ENCODE measurements around the gene USP44. TPM values are rescaled to one million over a fixed set of nuclear protein-coding genes. Genes with fewer than 3 reads are reported as not detected.
A peak's percentile ranks its signal among the peaks of the same experiment; 100 is the strongest.

The USP44 gene
- total RNA-seq, 3 donors from 2014 or later, result 2.1 to 4.9 (median 2.2) TPM

- no peaks in the 10 kb centered on the region for H3K9me3 Mint-ChIP-seq
- peaks cover 50% of the 10 kb centered on the region for H3K4me1 Mint-ChIP-seq (ENCODE audit: low read depth)
- H3K4me3 Mint-ChIP-seq, result peak overlapping the region; percentile 100
- ATAC-seq (no peak), DNase-seq (no peak)
- H3K36me3 Mint-ChIP-seq (ENCODE audit: insufficient read depth), result peaks cover 33% of the 10 kb centered on the region
- H3K27me3 Mint-ChIP-seq (ENCODE audit: low read depth), result no peaks in the 10 kb centered on the region
These were observed 76.7 kb downstream of the USP44 start for GRCh38 chr12:95474660-95474958.

GRCh38 chr12:95473884-95474659, 77.2 kb downstream of the USP44 start, which contains the start of gene METAP2:
Gene METAP2 (plus strand): TSS chr12:95474152. CDS start chr12:95474180, 28 bp downstream.
- Mint-ChIP-seq H3K9me3 (no peaks in the 10 kb centered on the region), H3K36me3 (ENCODE audit: insufficient read depth) (peaks cover 30% of the 10 kb centered on the region), H3K4me3 (peak within 1 kb of the TSS; percentile 100), H3K27me3 (ENCODE audit: low read depth) (no peaks in the 10 kb centered on the region), H3K4me1 (ENCODE audit: low read depth) (peaks cover 46% of the 10 kb centered on the region)
- DNase-seq (peak; percentile 88), ATAC-seq (peak; percentile 97 to 98)

- ATAC-seq (peak; percentile 19 to 35), DNase-seq (peak; percentile 24)
- Mint-ChIP-seq H3K36me3 (ENCODE audit: insufficient read depth) (peaks cover 24% of the 10 kb centered on the region), H3K4me1 (ENCODE audit: low read depth) (peaks cover 39% of the 10 kb centered on the region), H3K9me3 (no peaks in the 10 kb centered on the region), H3K4me3 (peak overlapping the region; percentile 100), H3K27me3 (ENCODE audit: low read depth) (no peaks in the 10 kb centered on the region)
These were observed 77.9 kb downstream of the USP44 start for GRCh38 chr12:95473231-95473883.

- Mint-ChIP-seq H3K4me3 (no peak overlapping the region), H3K9me3 (no peaks in the 10 kb centered on the region), H3K4me1 (ENCODE audit: low read depth) (peaks cover 14% of the 10 kb centered on the region), H3K27me3 (ENCODE audit: low read depth) (no peaks in the 10 kb centered on the region), H3K36me3 (ENCODE audit: insufficient read depth) (peaks cover 2% of the 10 kb centered on the region)
- no peak for ATAC-seq
- no peak for DNase-seq
These were observed 81.0 kb downstream of the USP44 start for GRCh38 chr12:95470300-95470699.

Other genes starting within 250 kb of the USP44 start
- gene METAP2, start 77.3 kb downstream of the USP44 start, total RNA-seq, result 100 to 1,000 TPM; 131 to 150 (median 147) TPM
- gene NTN4, start 239.3 kb upstream of the USP44 start, total RNA-seq, result under 1 TPM; 0.13 to 0.16 (median 0.16) TPM

Data from activated T-cell treated with anti-CD3 and anti-CD28 coated beads, Interleukin-2, amount 50 U/mL, for 4 hours (primary cell).